HepG2 (cell line): ENCODE data around the gene ACTL8. TPM values are rescaled to one million over a fixed set of nuclear protein-coding genes. Genes with fewer than 3 reads are reported as not detected.

Experiments
- REL ChIP-seq: sonication (generic); formaldehyde crosslinking; conservative IDR thresholded peaks from 2 replicates; pipeline ENCODE4 v1.8.0; 2022; ENCODE audit warnings: mild to moderate bottlenecking, missing genetic modification reagents, moderate library complexity
- RFXANK ChIP-seq: IDR thresholded peaks from 2 replicates; pipeline ENCODE4 v1.6.1; 2016
- TOE1 ChIP-seq: sonication (generic); formaldehyde crosslinking; IDR thresholded peaks from 2 replicates; pipeline ENCODE4 v1.4.0; 2020; ENCODE audit warnings: mild to moderate bottlenecking, missing genetic modification reagents
- ZFP36L2 ChIP-seq: sonication (generic); formaldehyde crosslinking; IDR thresholded peaks from 2 replicates; pipeline ENCODE4 v1.4.0; 2020; ENCODE audit warnings: missing genetic modification reagents
- ZNF235 ChIP-seq: sonication (generic); formaldehyde crosslinking; IDR thresholded peaks from 2 replicates; pipeline ENCODE4 v1.8.1; 2023; ENCODE audit warnings: mild to moderate bottlenecking, missing genetic modification reagents, borderline replicate concordance
- ZNF318 ChIP-seq: sonication (generic); formaldehyde crosslinking; IDR thresholded peaks from 2 replicates; pipeline ENCODE4 v1.4.0; 2020; ENCODE audit warnings: mild to moderate bottlenecking, missing genetic modification reagents
- ZNF598 ChIP-seq: sonication (generic); formaldehyde crosslinking; IDR thresholded peaks from 2 replicates; pipeline ENCODE4 v1.5.1; 2020; ENCODE audit warnings: mild to moderate bottlenecking, missing genetic modification reagents, borderline replicate concordance
- ZNF703 ChIP-seq: sonication (generic); formaldehyde crosslinking; IDR thresholded peaks from 2 replicates; pipeline ENCODE4 v1.5.1; 2020; ENCODE audit warnings: missing genetic modification reagents, mild to moderate bottlenecking, moderate library complexity, borderline replicate concordance
- ZNF770 ChIP-seq: sonication (generic); formaldehyde crosslinking; IDR thresholded peaks from 2 replicates; pipeline ENCODE4 v1.5.0; 2020; ENCODE audit warnings: mild to moderate bottlenecking, missing genetic modification reagents
- polyA plus RNA-seq, 8 experiments: library from polyadenylated mRNA; depleted of rRNA in 3 of 8; stranded (reverse) in 7 of 8; unstranded in 1 of 8; fragments of >200 nt; fragmentation: Illumina TruSeq in 4 of 8; extraction: Trizol in 4 of 8; gene quantifications; 2 replicates each; pipeline versions ENCODE4 v1.2.1 to v1.2.3, GENCODE V29; 2011 to 2016; ENCODE audit warnings: low read depth in 4 of 8, missing spikeins in 1 of 8, mixed read lengths in 1 of 8; ENCODE audit not compliant: insufficient read depth in 1 of 8
- total RNA-seq, 5 experiments: library from RNA; depleted of rRNA; stranded (reverse); fragments of >200 nt; fragmentation: Illumina TruSeq; extraction: Trizol; gene quantifications; 2 replicates each; pipeline ENCODE4 v1.2.3, GENCODE V29; 2016; ENCODE audit warnings: low read depth in 1 of 5

Gene ACTL8
- total and polyA plus RNA-seq, 2 of the 13 experiments (the other 11 are each of a cell fraction or from before 2014, with no cell fraction given): 0.09 to 0.64 TPM

GRCh38 chr1:17717594-17718535 lies 37.3 kb upstream of the ACTL8 start (continued):
- TF ChIP-seq ZNF770 (CRISPR knock-in tag) (no peak), TOE1 (no peak), ZFP36L2 (CRISPR knock-in tag) (no peak), ZNF318 (no peak), ZNF235 (CRISPR knock-in tag) (no peak), ZNF598 (CRISPR knock-in tag) (no peak), REL (no peak), RFXANK (no peak), ZNF703 (CRISPR knock-in tag) (no peak)
- TF ChIP-seq, all 625 proteins: peak for 0
